ENCODE measurements around the gene FCRL6.

FCRL6 gene

GRCh38 chr1:159823406-159823805, 21.2 kb downstream of the FCRL6 start:
- H4K20me1 ChIP-seq (ENCODE audit: insufficient read depth, low read length), result no peaks in the 10 kb centered on the region
- no peak for TF ChIP-seq EZH2 (IDR thresholded peaks at IDR 0.05; ENCODE audit: borderline replicate concordance, low read length)
- TF ChIP-seq, protein P1, sequence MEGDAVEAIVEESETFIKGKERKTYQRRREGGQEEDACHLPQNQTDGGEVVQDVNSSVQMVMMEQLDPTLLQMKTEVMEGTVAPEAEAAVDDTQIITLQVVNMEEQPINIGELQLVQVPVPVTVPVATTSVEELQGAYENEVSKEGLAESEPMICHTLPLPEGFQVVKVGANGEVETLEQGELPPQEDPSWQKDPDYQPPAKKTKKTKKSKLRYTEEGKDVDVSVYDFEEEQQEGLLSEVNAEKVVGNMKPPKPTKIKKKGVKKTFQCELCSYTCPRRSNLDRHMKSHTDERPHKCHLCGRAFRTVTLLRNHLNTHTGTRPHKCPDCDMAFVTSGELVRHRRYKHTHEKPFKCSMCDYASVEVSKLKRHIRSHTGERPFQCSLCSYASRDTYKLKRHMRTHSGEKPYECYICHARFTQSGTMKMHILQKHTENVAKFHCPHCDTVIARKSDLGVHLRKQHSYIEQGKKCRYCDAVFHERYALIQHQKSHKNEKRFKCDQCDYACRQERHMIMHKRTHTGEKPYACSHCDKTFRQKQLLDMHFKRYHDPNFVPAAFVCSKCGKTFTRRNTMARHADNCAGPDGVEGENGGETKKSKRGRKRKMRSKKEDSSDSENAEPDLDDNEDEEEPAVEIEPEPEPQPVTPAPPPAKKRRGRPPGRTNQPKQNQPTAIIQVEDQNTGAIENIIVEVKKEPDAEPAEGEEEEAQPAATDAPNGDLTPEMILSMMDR (IDR thresholded peaks at IDR 0.05; ENCODE audit: low read length), result no peak

DNA sequence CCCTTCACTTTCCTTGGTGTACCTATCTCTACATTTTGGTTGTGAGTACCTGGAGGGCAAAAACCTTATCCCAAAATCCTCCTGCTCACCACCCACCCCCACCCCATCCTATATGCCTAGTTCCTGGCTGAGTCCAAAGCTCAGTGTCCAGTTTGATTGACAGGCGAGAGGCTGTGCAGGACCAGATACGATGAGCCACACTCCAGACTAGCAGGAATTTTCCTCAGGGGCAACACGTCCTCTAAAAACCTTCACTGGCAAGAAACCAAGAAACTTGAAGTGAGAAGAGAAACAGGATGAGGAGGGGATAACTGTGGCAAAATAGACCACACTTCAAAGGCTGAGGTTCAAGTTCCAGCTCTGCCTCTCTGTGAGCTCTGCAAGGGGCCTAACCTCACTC, 23.4 kb downstream of the FCRL6 start:
- TF ChIP-seq EZH2 (IDR thresholded peaks at IDR 0.05; ENCODE audit: borderline replicate concordance, low read length), result no peak
- TF ChIP-seq, protein P1 (IDR thresholded peaks at IDR 0.05; ENCODE audit: low read length), result no peak
- Histone ChIP-seq H3K4me2 (ENCODE audit: low read length) (no peak overlapping the region), H3K9me3 (ENCODE audit: low read length) (no peaks in the 10 kb centered on the region), H3K27ac (ENCODE audit: low read depth, low read length, poor library complexity, severe bottlenecking) (no peak overlapping the region), H3K36me3 (ENCODE audit: insufficient read depth, low read length) (no peaks in the 10 kb centered on the region), H3K4me1 (ENCODE audit: insufficient read depth, low read length, severe bottlenecking) (no peaks in the 10 kb centered on the region), H2AFZ (ENCODE audit: low read length) (no peak overlapping the region), H3K9ac (ENCODE audit: low read length) (no peak overlapping the region), H3K27me3 (ENCODE audit: insufficient read depth, low read length) (peaks cover 6% of the 10 kb centered on the region; the same call in 1 of the 2 replicates), H3K4me3 (ENCODE audit: low read depth, low read length, poor library complexity, severe bottlenecking) (no peak overlapping the region), H3K9me2 (ENCODE audit: low read depth, low read length) (no peaks in the 10 kb centered on the region), H3F3A (ENCODE audit: insufficient read depth, low read length) (no peaks in the 10 kb centered on the region), H4K20me1 (ENCODE audit: insufficient read depth, low read length) (no peaks in the 10 kb centered on the region), H3K79me2 (ENCODE audit: insufficient read depth, low read length) (no peaks in the 10 kb centered on the region)

More at GRCh38 chr1:159823406-159823805, 21.2 kb downstream of the FCRL6 start:
- no peaks in the 10 kb centered on the region for H3K4me1 ChIP-seq (ENCODE audit: insufficient read depth, low read length, severe bottlenecking)
- H3F3A ChIP-seq (ENCODE audit: insufficient read depth, low read length), result no peaks in the 10 kb centered on the region
- no peaks in the 10 kb centered on the region for H3K9me2 ChIP-seq (ENCODE audit: low read depth, low read length)
- peaks cover 6% of the 10 kb centered on the region; the same call in 1 of the 2 replicates for H3K27me3 ChIP-seq (ENCODE audit: insufficient read depth, low read length)
- H3K4me2 ChIP-seq (ENCODE audit: low read length), result no peak overlapping the region
- H3K36me3 ChIP-seq (ENCODE audit: insufficient read depth, low read length), result no peaks in the 10 kb centered on the region
- H3K9ac ChIP-seq (ENCODE audit: low read length), result no peak overlapping the region
- H3K27ac ChIP-seq (ENCODE audit: low read depth, low read length, poor library complexity, severe bottlenecking), result no peak overlapping the region
- no peak overlapping the region for H2AFZ ChIP-seq (ENCODE audit: low read length)
- H3K9me3 ChIP-seq (ENCODE audit: low read length), result no peaks in the 10 kb centered on the region
- H3K4me3 ChIP-seq (ENCODE audit: low read depth, low read length, poor library complexity, severe bottlenecking), result no peak overlapping the region
- H3K79me2 ChIP-seq (ENCODE audit: insufficient read depth, low read length), result no peaks in the 10 kb centered on the region

DNA sequence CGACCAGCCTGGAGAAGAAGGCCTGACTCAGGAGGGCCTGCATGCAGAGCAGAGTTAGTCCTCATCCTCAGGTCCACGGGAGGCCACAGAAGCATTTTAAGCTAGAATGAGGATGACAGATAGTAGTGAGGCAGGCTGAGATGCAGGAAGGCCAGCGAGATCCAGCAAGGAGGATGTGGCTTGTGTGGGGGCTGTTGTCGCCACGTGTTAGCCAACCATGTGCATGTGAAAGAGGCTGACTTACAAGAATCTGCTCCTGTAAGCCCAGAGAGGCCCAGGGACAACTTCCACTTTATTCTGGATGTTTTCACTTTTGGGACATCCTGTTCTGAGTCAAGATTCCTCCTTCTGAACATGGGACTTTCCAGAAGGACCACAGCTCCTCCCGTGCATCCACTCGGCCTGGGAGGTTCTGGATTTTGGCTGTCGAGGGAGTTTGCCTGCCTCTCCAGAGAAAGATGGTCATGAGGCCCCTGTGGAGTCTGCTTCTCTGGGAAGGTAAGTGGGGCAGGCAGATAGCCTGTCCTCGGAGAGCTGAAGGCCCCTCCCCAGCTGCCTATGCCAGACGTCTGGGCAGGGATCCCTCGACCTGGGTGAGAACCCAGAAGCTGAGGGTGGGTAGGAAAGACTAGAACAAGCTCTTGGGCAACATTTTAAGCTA, 24.4 kb downstream of the FCRL6 start, which contains the start of gene SLAMF8:
SLAMF8 (plus strand) TSS at position 433 of the 661 bp plus-strand sequence; CDS start at position 459, 26 bp downstream.
- H3K36me3 ChIP-seq (ENCODE audit: insufficient read depth, low read length), result no peaks in the 10 kb centered on the region
- TF ChIP-seq EZH2 (IDR thresholded peaks at IDR 0.05; ENCODE audit: borderline replicate concordance, low read length), result no peak
- TF ChIP-seq, protein P1 (IDR thresholded peaks at IDR 0.05; ENCODE audit: low read length), result no peak
- peaks cover 6% of the 10 kb centered on the region; the same call in 1 of the 2 replicates for H3K27me3 ChIP-seq (ENCODE audit: insufficient read depth, low read length)
- H2AFZ ChIP-seq (ENCODE audit: low read length), result no peak within 1 kb of the TSS
- H3K9me3 ChIP-seq (ENCODE audit: low read length), result no peaks in the 10 kb centered on the region
- H3K79me2 ChIP-seq (ENCODE audit: insufficient read depth, low read length), result no peaks in the 10 kb centered on the region
- H4K20me1 ChIP-seq (ENCODE audit: insufficient read depth, low read length), result no peaks in the 10 kb centered on the region
- H3K4me2 ChIP-seq (ENCODE audit: low read length), result no peak within 1 kb of the TSS
- H3K4me1 ChIP-seq (ENCODE audit: insufficient read depth, low read length, severe bottlenecking), result no peaks in the 10 kb centered on the region
- no peak within 1 kb of the TSS for H3K27ac ChIP-seq (ENCODE audit: low read depth, low read length, poor library complexity, severe bottlenecking)
- no peaks in the 10 kb centered on the region for H3F3A ChIP-seq (ENCODE audit: insufficient read depth, low read length)
- H3K9me2 ChIP-seq (ENCODE audit: low read depth, low read length), result no peaks in the 10 kb centered on the region
- H3K9ac ChIP-seq (ENCODE audit: low read length), result no peak within 1 kb of the TSS
- H3K4me3 ChIP-seq (ENCODE audit: low read depth, low read length, poor library complexity, severe bottlenecking), result no peak within 1 kb of the TSS

Measured in OCI-LY1 (cell line).